ENCODE data around the gene RNF213. TPM values are rescaled to one million over a fixed set of nuclear protein-coding genes. Genes with fewer than 3 reads are reported as not detected.

The RNF213 gene
- total RNA-seq, 1 donor from 2014 or later: 80.5 TPM

- DNase-seq (ENCODE audit: low read depth): no peak
- H3K4me3 ChIP-seq (ENCODE audit: low read depth, low read length): no peak overlapping the region
- no peak for TF ChIP-seq CTCF (conservative IDR thresholded peaks at IDR 0.05; ENCODE audit: low read depth, low read length)
Observed at GRCh38 chr17:80423536-80424225, 163.0 kb downstream of the RNF213 start.

GRCh38 chr17:80424261-80424660, 163.6 kb downstream of the RNF213 start:
- no peak for TF ChIP-seq CTCF (conservative IDR thresholded peaks at IDR 0.05; ENCODE audit: low read depth, low read length)
- DNase-seq (ENCODE audit: low read depth): no peak

GRCh38 chr17:80424878-80425765, 164.5 kb downstream of the RNF213 start:
- no peak for TF ChIP-seq CTCF (conservative IDR thresholded peaks at IDR 0.05; ENCODE audit: low read depth, low read length)
- H3K4me3 ChIP-seq (ENCODE audit: low read depth, low read length): no peak overlapping the region
- DNase-seq (ENCODE audit: low read depth): no peak

More at GRCh38 chr17:80424261-80424660, 163.6 kb downstream of the RNF213 start:
- H3K4me3 ChIP-seq (ENCODE audit: low read depth, low read length): no peak overlapping the region

- no peak overlapping the region for H3K4me3 ChIP-seq (ENCODE audit: low read depth, low read length)
- TF ChIP-seq CTCF (conservative IDR thresholded peaks at IDR 0.05; ENCODE audit: low read depth, low read length): no peak
- DNase-seq (ENCODE audit: low read depth): no peak
Observed at GRCh38 chr17:80425835-80426426, 165.3 kb downstream of the RNF213 start.

- no peak overlapping the region for H3K4me3 ChIP-seq (ENCODE audit: low read depth, low read length)
- DNase-seq (ENCODE audit: low read depth): no peak
- peak; percentile 87 for TF ChIP-seq CTCF (conservative IDR thresholded peaks at IDR 0.05; ENCODE audit: low read depth, low read length)
Observed at GRCh38 chr17:80426671-80427326, 166.1 kb downstream of the RNF213 start.

GRCh38 chr17:80427366-80428282, 167.0 kb downstream of the RNF213 start:
- DNase-seq (ENCODE audit: low read depth): no peak
- H3K4me3 ChIP-seq (ENCODE audit: low read depth, low read length): no peak overlapping the region
- TF ChIP-seq CTCF (conservative IDR thresholded peaks at IDR 0.05; ENCODE audit: low read depth, low read length): no peak
